Measurements from ENCODE around the gene PCDHGC4. TPM values are rescaled to one million over a fixed set of nuclear protein-coding genes. Genes with fewer than 3 reads are reported as not detected.

Gene PCDHGC4
- total RNA-seq, 1 donor from 2014 or later: 5.0 TPM

DNA sequence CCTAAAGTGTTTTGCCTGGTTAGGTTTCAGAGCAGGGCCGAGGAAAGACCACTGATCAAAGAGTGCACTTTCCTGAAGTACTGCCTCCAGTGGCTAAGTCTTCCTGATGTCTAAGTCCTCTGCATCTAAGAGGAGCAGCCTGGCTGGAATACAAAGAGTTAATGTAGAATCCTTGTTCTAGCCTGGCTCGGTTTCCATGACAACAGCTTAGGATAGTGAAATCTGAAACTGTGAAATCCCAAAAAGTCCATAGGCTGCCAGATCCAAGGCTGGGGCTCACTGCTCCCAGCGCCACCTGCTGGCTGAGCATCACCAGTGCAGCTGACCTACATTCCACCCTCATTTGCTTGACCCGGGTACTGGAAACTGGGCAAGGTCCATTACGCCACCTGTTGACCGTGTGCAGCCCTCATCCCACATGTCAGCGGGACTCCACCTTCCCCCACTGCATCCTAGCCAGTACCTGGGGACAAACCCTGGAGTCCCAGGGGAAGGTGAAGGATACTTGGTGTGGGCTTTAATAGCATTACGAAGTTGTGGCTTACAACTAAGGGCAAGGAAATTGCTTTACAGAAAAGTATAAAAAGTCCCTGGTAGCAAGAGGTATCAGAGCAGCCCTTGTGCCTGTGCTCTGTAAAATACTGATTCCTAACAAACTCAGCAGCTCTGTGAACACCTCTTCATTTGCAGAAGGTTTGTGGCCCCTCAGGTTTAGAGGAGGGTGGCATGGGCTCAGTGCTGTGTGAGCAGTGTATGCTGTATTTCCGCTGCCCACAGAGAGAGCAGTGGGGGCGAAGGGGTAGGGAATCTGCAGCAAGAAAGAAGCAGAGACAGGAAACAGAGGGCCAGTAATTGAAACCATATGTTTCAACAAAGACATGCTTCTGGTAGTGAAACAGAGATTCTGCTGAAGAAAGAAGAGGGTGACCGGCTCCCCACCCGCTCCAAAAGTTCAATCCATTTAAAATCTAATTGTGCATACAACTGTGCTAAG, 40.1 kb downstream of the PCDHGC4 start:
- Histone ChIP-seq H3K36me3 (peaks cover 3% of the 10 kb centered on the region), H3K9me3 (ENCODE audit: low read depth) (no peaks in the 10 kb centered on the region), H3K27ac (no peak overlapping the region), H3K9ac (no peak overlapping the region), H3F3A (ENCODE audit: low read depth) (peaks cover 27% of the 10 kb centered on the region), H3K4me3 (no peak overlapping the region), H3K4me2 (peak overlapping the region; percentile 26), H2AFZ (replicated peaks) (no peak overlapping the region), H4K20me1 (ENCODE audit: low read depth) (no peaks in the 10 kb centered on the region), H3K79me2 (ENCODE audit: low read depth) (no peaks in the 10 kb centered on the region), H3K4me1 (peaks cover 23% of the 10 kb centered on the region), H3K27me3 (no peaks in the 10 kb centered on the region)
- Mint-ChIP-seq H3K9me3 (peaks cover 4% of the 10 kb centered on the region), H3K4me1 (peaks cover 49% of the 10 kb centered on the region), H3K27me3 (ENCODE audit: insufficient read depth, low read depth) (no peaks in the 10 kb centered on the region), H3K4me3 (peak overlapping the region; percentile 72), H3K36me3 (peaks cover 45% of the 10 kb centered on the region), H3K27ac (peak overlapping the region; percentile 99)
- peak; percentile 100 for DNase-seq (ENCODE audit: low spot score)
- TF ChIP-seq, protein P1, sequence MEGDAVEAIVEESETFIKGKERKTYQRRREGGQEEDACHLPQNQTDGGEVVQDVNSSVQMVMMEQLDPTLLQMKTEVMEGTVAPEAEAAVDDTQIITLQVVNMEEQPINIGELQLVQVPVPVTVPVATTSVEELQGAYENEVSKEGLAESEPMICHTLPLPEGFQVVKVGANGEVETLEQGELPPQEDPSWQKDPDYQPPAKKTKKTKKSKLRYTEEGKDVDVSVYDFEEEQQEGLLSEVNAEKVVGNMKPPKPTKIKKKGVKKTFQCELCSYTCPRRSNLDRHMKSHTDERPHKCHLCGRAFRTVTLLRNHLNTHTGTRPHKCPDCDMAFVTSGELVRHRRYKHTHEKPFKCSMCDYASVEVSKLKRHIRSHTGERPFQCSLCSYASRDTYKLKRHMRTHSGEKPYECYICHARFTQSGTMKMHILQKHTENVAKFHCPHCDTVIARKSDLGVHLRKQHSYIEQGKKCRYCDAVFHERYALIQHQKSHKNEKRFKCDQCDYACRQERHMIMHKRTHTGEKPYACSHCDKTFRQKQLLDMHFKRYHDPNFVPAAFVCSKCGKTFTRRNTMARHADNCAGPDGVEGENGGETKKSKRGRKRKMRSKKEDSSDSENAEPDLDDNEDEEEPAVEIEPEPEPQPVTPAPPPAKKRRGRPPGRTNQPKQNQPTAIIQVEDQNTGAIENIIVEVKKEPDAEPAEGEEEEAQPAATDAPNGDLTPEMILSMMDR (IDR thresholded peaks at IDR 0.05): peak; percentile 100
- TF ChIP-seq EZH2phosphoT487 (IDR thresholded peaks at IDR 0.05) (no peak), EZH2 (IDR thresholded peaks at IDR 0.05) (no peak)

DNA sequence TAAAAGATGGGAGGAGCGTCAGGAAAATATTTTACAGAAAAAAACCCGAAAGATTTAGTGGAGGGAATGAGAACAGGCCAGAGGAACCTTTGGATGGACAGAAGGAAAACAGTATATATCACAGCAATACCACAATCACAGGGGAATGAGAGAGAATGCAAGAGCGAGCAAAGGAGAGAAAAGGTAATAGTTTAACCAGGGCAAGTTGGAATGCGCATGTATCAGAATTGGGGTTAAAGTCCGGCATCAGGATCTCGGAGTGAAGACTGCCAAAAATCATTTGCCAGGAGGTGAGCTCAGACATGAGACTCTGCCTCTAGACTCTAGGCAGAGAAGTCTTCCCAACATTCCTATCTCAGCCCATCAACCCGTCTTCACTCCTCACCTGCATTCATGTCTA, 40.8 kb downstream of the PCDHGC4 start:
- no peak overlapping the region for H2AFZ ChIP-seq (replicated peaks)
- H3K27me3 Mint-ChIP-seq (ENCODE audit: insufficient read depth, low read depth): no peaks in the 10 kb centered on the region
- no peak for TF ChIP-seq EZH2 (IDR thresholded peaks at IDR 0.05)
- TF ChIP-seq, protein P1 (IDR thresholded peaks at IDR 0.05): no peak
- TF ChIP-seq EZH2phosphoT487 (IDR thresholded peaks at IDR 0.05): no peak
- no peak for DNase-seq (ENCODE audit: low spot score)
- H3K27ac ChIP-seq: no peak overlapping the region
- no peaks in the 10 kb centered on the region for H3K9me3 ChIP-seq (ENCODE audit: low read depth)
- no peak overlapping the region for H3K4me2 ChIP-seq
- H3K36me3 Mint-ChIP-seq: peaks cover 38% of the 10 kb centered on the region
- peaks cover 4% of the 10 kb centered on the region for H3K9me3 Mint-ChIP-seq
- H4K20me1 ChIP-seq (ENCODE audit: low read depth): no peaks in the 10 kb centered on the region
- H3K27ac Mint-ChIP-seq: peak overlapping the region; percentile 55
- no peak overlapping the region for H3K4me3 ChIP-seq
- H3K4me1 Mint-ChIP-seq: peaks cover 42% of the 10 kb centered on the region
- H3K9ac ChIP-seq: no peak overlapping the region
- no peak overlapping the region for H3K4me3 Mint-ChIP-seq
- H3K27me3 ChIP-seq: no peaks in the 10 kb centered on the region
- H3K36me3 ChIP-seq: peaks cover 3% of the 10 kb centered on the region
- no peaks in the 10 kb centered on the region for H3K79me2 ChIP-seq (ENCODE audit: low read depth)
- H3K4me1 ChIP-seq: peaks cover 23% of the 10 kb centered on the region
- peaks cover 27% of the 10 kb centered on the region for H3F3A ChIP-seq (ENCODE audit: low read depth)

- H3K79me2 ChIP-seq (ENCODE audit: low read depth): no peaks in the 10 kb centered on the region
- peaks cover 9% of the 10 kb centered on the region for H3K4me1 ChIP-seq
- no peaks in the 10 kb centered on the region for H4K20me1 ChIP-seq (ENCODE audit: low read depth)
- Mint-ChIP-seq H3K36me3 (peaks cover 31% of the 10 kb centered on the region), H3K4me3 (no peak overlapping the region), H3K27me3 (ENCODE audit: insufficient read depth, low read depth) (no peaks in the 10 kb centered on the region), H3K27ac (no peak overlapping the region), H3K4me1 (peaks cover 26% of the 10 kb centered on the region), H3K9me3 (peaks cover 4% of the 10 kb centered on the region)
- no peak overlapping the region for H3K4me3 ChIP-seq
- no peaks in the 10 kb centered on the region for H3K9me3 ChIP-seq (ENCODE audit: low read depth)
- no peak overlapping the region for H2AFZ ChIP-seq (replicated peaks)
- H3K4me2 ChIP-seq: no peak overlapping the region
- peaks cover 3% of the 10 kb centered on the region for H3K36me3 ChIP-seq
- H3K27ac ChIP-seq: no peak overlapping the region
- DNase-seq (ENCODE audit: low spot score): no peak
- H3K27me3 ChIP-seq: no peaks in the 10 kb centered on the region
- TF ChIP-seq EZH2 (IDR thresholded peaks at IDR 0.05): no peak
- TF ChIP-seq, protein P1 (IDR thresholded peaks at IDR 0.05): no peak
- TF ChIP-seq EZH2phosphoT487 (IDR thresholded peaks at IDR 0.05): no peak
- peaks cover 12% of the 10 kb centered on the region for H3F3A ChIP-seq (ENCODE audit: low read depth)
- no peak overlapping the region for H3K9ac ChIP-seq
Observed at GRCh38 chr5:141527426-141527825, 42.6 kb downstream of the PCDHGC4 start.
